GM12878 (cell line): Measurements from ENCODE around the gene EDARADD.
"Not testable (repeated sequence)": the region's sequence is repeated elsewhere in the genome, so short reads cannot be mapped to it uniquely, and the experiment has no call there.

Experiments used
- CHD2 ChIP-seq: IDR thresholded peaks from 2 replicates; pipeline ENCODE4 v1.6.1; 2011; ENCODE audit warnings: low read depth, low read length, improper control_type of control experiment, borderline replicate concordance
- CTCF ChIP-seq, 3 experiments: IDR thresholded peaks in 2 of 3; conservative IDR thresholded peaks in 1 of 3; 2 replicates each; pipeline ENCODE4 v1.5.1; 2011; ENCODE audit warnings: low read depth in 3 of 3, low read length in 3 of 3, mild to moderate bottlenecking in 3 of 3, control low read depth in 2 of 3, moderate library complexity in 2 of 3, inconsistent platforms in 1 of 3, mixed read lengths in 1 of 3; ENCODE audit not compliant: control insufficient read depth in 2 of 3, insufficient read depth in 1 of 3; ENCODE audit errors: extremely low read depth in 1 of 3
- NFYB ChIP-seq: IDR thresholded peaks from 2 replicates; pipeline ENCODE4 v1.6.1; 2011; ENCODE audit warnings: low read depth, mild to moderate bottlenecking, low read length, improper control_type of control experiment, moderate library complexity; ENCODE audit not compliant: insufficient read depth
- PRDM15 ChIP-seq: fragments of 450-650 bp; formaldehyde crosslinking; IDR thresholded peaks from 2 replicates; pipeline ENCODE4 v1.4.0; 2020; ENCODE audit warnings: mild to moderate bottlenecking, moderate library complexity
- RFX5 ChIP-seq: IDR thresholded peaks from 2 replicates; pipeline ENCODE4 v1.6.1; 2011; ENCODE audit warnings: low read depth, low read length, improper control_type of control experiment

- not testable (repeated sequence) for TF ChIP-seq CTCF (IDR thresholded peaks at IDR 0.05 in 2 of 3, conservative IDR thresholded peaks at IDR 0.05 in 1 of 3; ENCODE audit: control insufficient read depth in 2 of 3, extremely low read depth in 1 of 3, insufficient read depth in 1 of 3, low read depth in 3 of 3, low read length in 3 of 3); PRDM15 (CRISPR knock-in tag); CHD2; RFX5; NFYB
Measured at GRCh38 chr1:236464197-236464596, 70.1 kb downstream of the EDARADD start.
